ENCODE measurements around the gene PTEN. TPM values are rescaled to one million over a fixed set of nuclear protein-coding genes. Genes with fewer than 3 reads are reported as not detected.

Gene PTEN
- total RNA-seq, 1 experiment from 2014 or later, result 58.7 TPM

GRCh38 chr10:87960230-87960629 is 96.8 kb downstream of the PTEN start:
- CTCF ChIA-PET, result no interaction called here
- Histone ChIP-seq H3K79me2 (ENCODE audit: insufficient read depth, low read length) (no peaks in the 10 kb centered on the region), H3K9me3 (ENCODE audit: control insufficient read depth in 1 of 2, insufficient read depth in 1 of 2, low read depth in 1 of 2, low read length in 2 of 2) (no peaks in the 10 kb centered on the region), H3K9me2 (ENCODE audit: insufficient read depth) (no peaks in the 10 kb centered on the region), H3K9ac (ENCODE audit: low read length) (no peak overlapping the region), H4K20me1 (ENCODE audit: insufficient read depth) (no peaks in the 10 kb centered on the region), H3K4me1 (ENCODE audit: control insufficient read depth in 1 of 2, insufficient read depth in 2 of 2, low read length in 2 of 2) (peaks cover 0 to 15% of the 10 kb centered on the region in 2 experiments; a peak in 2 of 4 replicates), H3K27me3 (ENCODE audit: insufficient read depth, low read length) (no peaks in the 10 kb centered on the region), H3K4me2 (ENCODE audit: low read length) (no peak overlapping the region), H3K4me3 (replicated peaks in 1 of 2; ENCODE audit: low read depth in 1 of 2, low read length in 2 of 2) (no peak overlapping the region), H3K36me3 (ENCODE audit: control insufficient read depth in 1 of 2, insufficient read depth in 2 of 2, low read length in 2 of 2) (peaks cover 2 to 9% of the 10 kb centered on the region in 2 experiments; a peak in 2 of 4 replicates), H2AFZ (ENCODE audit: low read depth, low read length, poor library complexity, severe bottlenecking) (no peak overlapping the region), H3K27ac (ENCODE audit: low read depth, low read length) (no peak overlapping the region)
- DNase-seq (ENCODE audit: low read depth, low spot score), result no peak
- BruUV-seq (replicated peaks), result no TSS peak
- POLR2A ChIA-PET, result no interaction called here
- TF ChIP-seq JUND (IDR thresholded peaks at IDR 0.05) (no peak), CTCF (IDR thresholded peaks at IDR 0.05 in 2 of 3, conservative IDR thresholded peaks at IDR 0.05 in 1 of 3; ENCODE audit: borderline replicate concordance in 1 of 3, insufficient read depth in 1 of 3, low read depth in 2 of 3, low read length in 2 of 3) (no peak), ELF1 (IDR thresholded peaks at IDR 0.05; ENCODE audit: borderline replicate concordance, low read depth) (no peak), SIN3A (IDR thresholded peaks at IDR 0.05; ENCODE audit: low read depth) (no peak), SP1 (IDR thresholded peaks at IDR 0.05; ENCODE audit: low read depth) (no peak), TCF7L2 (IDR thresholded peaks at IDR 0.05; ENCODE audit: borderline replicate concordance, extremely low read depth, insufficient read depth, insufficient read length) (no peak), FOSL1 (IDR thresholded peaks at IDR 0.05; ENCODE audit: low read depth) (no peak), ZFX (IDR thresholded peaks at IDR 0.05) (no peak), MAX (IDR thresholded peaks at IDR 0.05) (no peak), POLR2A (IDR thresholded peaks at IDR 0.05; ENCODE audit: borderline replicate concordance, extremely low read depth, insufficient read depth, insufficient read length) (no peak)
- TF ChIP-seq, protein P1, sequence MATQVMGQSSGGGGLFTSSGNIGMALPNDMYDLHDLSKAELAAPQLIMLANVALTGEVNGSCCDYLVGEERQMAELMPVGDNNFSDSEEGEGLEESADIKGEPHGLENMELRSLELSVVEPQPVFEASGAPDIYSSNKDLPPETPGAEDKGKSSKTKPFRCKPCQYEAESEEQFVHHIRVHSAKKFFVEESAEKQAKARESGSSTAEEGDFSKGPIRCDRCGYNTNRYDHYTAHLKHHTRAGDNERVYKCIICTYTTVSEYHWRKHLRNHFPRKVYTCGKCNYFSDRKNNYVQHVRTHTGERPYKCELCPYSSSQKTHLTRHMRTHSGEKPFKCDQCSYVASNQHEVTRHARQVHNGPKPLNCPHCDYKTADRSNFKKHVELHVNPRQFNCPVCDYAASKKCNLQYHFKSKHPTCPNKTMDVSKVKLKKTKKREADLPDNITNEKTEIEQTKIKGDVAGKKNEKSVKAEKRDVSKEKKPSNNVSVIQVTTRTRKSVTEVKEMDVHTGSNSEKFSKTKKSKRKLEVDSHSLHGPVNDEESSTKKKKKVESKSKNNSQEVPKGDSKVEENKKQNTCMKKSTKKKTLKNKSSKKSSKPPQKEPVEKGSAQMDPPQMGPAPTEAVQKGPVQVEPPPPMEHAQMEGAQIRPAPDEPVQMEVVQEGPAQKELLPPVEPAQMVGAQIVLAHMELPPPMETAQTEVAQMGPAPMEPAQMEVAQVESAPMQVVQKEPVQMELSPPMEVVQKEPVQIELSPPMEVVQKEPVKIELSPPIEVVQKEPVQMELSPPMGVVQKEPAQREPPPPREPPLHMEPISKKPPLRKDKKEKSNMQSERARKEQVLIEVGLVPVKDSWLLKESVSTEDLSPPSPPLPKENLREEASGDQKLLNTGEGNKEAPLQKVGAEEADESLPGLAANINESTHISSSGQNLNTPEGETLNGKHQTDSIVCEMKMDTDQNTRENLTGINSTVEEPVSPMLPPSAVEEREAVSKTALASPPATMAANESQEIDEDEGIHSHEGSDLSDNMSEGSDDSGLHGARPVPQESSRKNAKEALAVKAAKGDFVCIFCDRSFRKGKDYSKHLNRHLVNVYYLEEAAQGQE (IDR thresholded peaks at IDR 0.05; ENCODE audit: low read depth), result no peak
- ATAC-seq, result no peak
- RAD21 ChIA-PET (ENCODE audit: low non-redundant PET in 1 of 2, low total read pairs in 2 of 2, uncharacterized antibody in 2 of 2, unreplicated experiment in 2 of 2), result no interaction called here
- intact Hi-C loops (cut with micrococcal nuclease), result no loop called here
